ENCODE results near the gene MED13.

The MED13 gene

GRCh38 chr17:62105861-62106260 lies 40.8 kb upstream of the MED13 start:
- FAIRE-seq, result no peak
- DNase-seq (ENCODE audit: insufficient read length, low spot score), result no peak
- no peak for TF ChIP-seq CTCF (IDR thresholded peaks at IDR 0.05; ENCODE audit: insufficient read depth, missing control alignments)

- FAIRE-seq (no peak), DNase-seq (ENCODE audit: insufficient read length, low spot score) (no peak)
- no peak for TF ChIP-seq CTCF (IDR thresholded peaks at IDR 0.05; ENCODE audit: insufficient read depth, missing control alignments)
These were observed 40.3 kb upstream of the MED13 start for GRCh38 chr17:62105357-62105756.

GRCh38 chr17:62101515-62101914 lies 36.4 kb upstream of the MED13 start:
- FAIRE-seq (no peak), DNase-seq (ENCODE audit: insufficient read length, low spot score) (no peak)
- no peak for TF ChIP-seq CTCF (IDR thresholded peaks at IDR 0.05; ENCODE audit: insufficient read depth, missing control alignments)

GRCh38 chr17:62101090-62101489 lies 36.0 kb upstream of the MED13 start:
- TF ChIP-seq CTCF (IDR thresholded peaks at IDR 0.05; ENCODE audit: insufficient read depth, missing control alignments), result no peak
- DNase-seq (ENCODE audit: insufficient read length, low spot score), result no peak
- FAIRE-seq, result no peak

GRCh38 chr17:62100055-62100454 lies 35.0 kb upstream of the MED13 start:
- TF ChIP-seq CTCF (IDR thresholded peaks at IDR 0.05; ENCODE audit: insufficient read depth, missing control alignments), result no peak
- FAIRE-seq (no peak), DNase-seq (ENCODE audit: insufficient read length, low spot score) (no peak)

- DNase-seq (ENCODE audit: insufficient read length, low spot score) (no peak), FAIRE-seq (no peak)
- TF ChIP-seq CTCF (IDR thresholded peaks at IDR 0.05; ENCODE audit: insufficient read depth, missing control alignments), result no peak
These were observed 34.5 kb upstream of the MED13 start for GRCh38 chr17:62099532-62099931.

GRCh38 chr17:62098623-62099231 lies 33.6 kb upstream of the MED13 start:
- DNase-seq (ENCODE audit: insufficient read length, low spot score) (no peak), FAIRE-seq (no peak)
- no peak for TF ChIP-seq CTCF (IDR thresholded peaks at IDR 0.05; ENCODE audit: insufficient read depth, missing control alignments)
